SK-N-MC (cell line): Measurements from ENCODE around the gene YIPF2.

ENCODE experiments used
- EZH2 ChIP-seq: fragments of 200-600 bp; sonication (generic); IDR thresholded peaks from one replicate; pipeline ENCODE4 v1.6.1; 2017; ENCODE audit warnings: antibody characterized with exemption
- FOXP2 ChIP-seq: optimal IDR thresholded peaks from 2 replicates; pipeline ENCODE3; 2011; ENCODE audit warnings: mild to moderate bottlenecking, moderate library complexity; ENCODE audit not compliant: insufficient read depth; ENCODE audit errors: extremely low read length, control extremely low read depth
- POLR2AphosphoS5 ChIP-seq: IDR thresholded peaks from 2 replicates; pipeline ENCODE4 v1.6.1; 2012; ENCODE audit warnings: mild to moderate bottlenecking, low read depth, low read length, borderline replicate concordance

- no peak for TF ChIP-seq POLR2AphosphoS5
- no peak for TF ChIP-seq EZH2
- no peak for TF ChIP-seq FOXP2
Observed at GRCh38 chr19:10872546-10873107, 55.8 kb downstream of the YIPF2 start.
